ENCODE results near the gene CLVS2. TPM values are rescaled to one million over a fixed set of nuclear protein-coding genes. Genes with fewer than 3 reads are reported as not detected.

CLVS2 gene
- total and polyA plus RNA-seq, 2 of the 4 experiments (the other 2 are of a cell fraction) = 0.02 TPM; not detected in 1

GRCh38 chr6:123001540-123001939, 5.5 kb downstream of the CLVS2 start:
- DNase-seq (no peak), ATAC-seq (ENCODE audit: low read depth) (no peak)
- in situ Hi-C loops (cut with MboI; ENCODE audit: low sequenced_read_pairs) = no loop called here
- H4K91ac ChIP-seq (ENCODE audit: insufficient read depth, low read depth, low read length) = no peak overlapping the region
- H3K36me3 ChIP-seq (ENCODE audit: control insufficient read depth, insufficient read depth, low read length) = no peaks in the 10 kb centered on the region
- no peak overlapping the region for H2AK5ac ChIP-seq (ENCODE audit: low read depth, low read length)
- no peaks in the 10 kb centered on the region for H3K4me1 ChIP-seq (ENCODE audit: control insufficient read depth, insufficient read depth, low read length)
- intact Hi-C loops (cut with micrococcal nuclease) = no loop called here
- no peak overlapping the region for H3K4me2 ChIP-seq (ENCODE audit: low read depth, low read length)
- no peak overlapping the region for H2BK5ac ChIP-seq (ENCODE audit: low read depth, low read length, poor library complexity, severe bottlenecking)
- H3K9ac ChIP-seq (ENCODE audit: low read depth, low read length) = no peak overlapping the region
- POLR2A ChIA-PET (ENCODE audit: unreplicated experiment) = no interaction called here
- no peak overlapping the region for H2BK20ac ChIP-seq (ENCODE audit: low read depth, low read length)
- no peak overlapping the region for H3K4me3 ChIP-seq (ENCODE audit: insufficient read depth, low read depth, low read length)
- WGBS, 2 experiments (ENCODE audit: extremely low coverage in 2 of 2, insufficient read length in 1 of 2) = 50% methylated on average over 2 of the region's 3 CpGs; no CpG with 5 or more reads in 1 of the 2 experiments
- no TSS peak for BruUV-seq (replicated peaks)
- no peak overlapping the region for H4K5ac ChIP-seq (ENCODE audit: low read depth, low read length)
- CTCF ChIA-PET = no interaction called here
- no peak overlapping the region for H2AFZ ChIP-seq (replicated peaks; ENCODE audit: low read length, poor library complexity)
- no peak overlapping the region for H3K4ac ChIP-seq (ENCODE audit: low read depth, low read length)
- no peak overlapping the region for H3K23ac ChIP-seq (ENCODE audit: low read depth, low read length)
- H2AK9ac ChIP-seq (replicated peaks; ENCODE audit: low read depth, low read length, poor library complexity) = no peak overlapping the region
- no peaks in the 10 kb centered on the region for H3K79me1 ChIP-seq (ENCODE audit: low read depth in 1 of 2, low read length in 2 of 2)
- no peaks in the 10 kb centered on the region; the same call in 1 of the 2 replicates for H3K27me3 ChIP-seq (ENCODE audit: control insufficient read depth, insufficient read depth, low read length)
- TF ChIP-seq POLR2A (IDR thresholded peaks at IDR 0.05; ENCODE audit: low read depth, low read length) = no peak
- no peak for TF ChIP-seq RAD21 (IDR thresholded peaks at IDR 0.05; ENCODE audit: low read length)
- TF ChIP-seq MAFK (IDR thresholded peaks at IDR 0.05; ENCODE audit: low read depth, low read length) = no peak
- TF ChIP-seq CEBPB (IDR thresholded peaks at IDR 0.05; ENCODE audit: low read depth, low read length) = no peak
- no peak for TF ChIP-seq CTCF (conservative IDR thresholded peaks at IDR 0.05; ENCODE audit: low read depth, low read length)
- TF ChIP-seq BHLHE40 (IDR thresholded peaks at IDR 0.05; ENCODE audit: low read depth, low read length) = no peak
- no peak for TF ChIP-seq FOS (IDR thresholded peaks at IDR 0.05; ENCODE audit: low read depth, low read length)
- TF ChIP-seq SMC3 (IDR thresholded peaks at IDR 0.05; ENCODE audit: low read depth, low read length) = no peak
- no peak for TF ChIP-seq CHD1 (IDR thresholded peaks at IDR 0.05; ENCODE audit: low read depth, low read length)
- TF ChIP-seq MXI1 (IDR thresholded peaks at IDR 0.05; ENCODE audit: borderline replicate concordance, low read depth, low read length) = no peak
- TF ChIP-seq RFX5 (IDR thresholded peaks at IDR 0.05; ENCODE audit: low read depth, low read length) = no peak
- no peak for TF ChIP-seq USF2 (IDR thresholded peaks at IDR 0.05; ENCODE audit: low read depth, low read length)
- no peak overlapping the region for H3K56ac ChIP-seq (ENCODE audit: extremely low read depth, insufficient read depth, low read length)
- H2BK120ac ChIP-seq (ENCODE audit: low read depth, low read length) = no peak overlapping the region
- H4K8ac ChIP-seq (ENCODE audit: low read depth in 2 of 2, low read length in 2 of 2) = no peak overlapping the region
- dilution Hi-C loops (cut with HindIII; ENCODE audit: low sequenced_read_pairs, unreplicated experiment) = no loop called here
- H3K14ac ChIP-seq (replicated peaks; ENCODE audit: low read depth, low read length) = no peak overlapping the region
- H3K9me3 ChIP-seq (ENCODE audit: control insufficient read depth, insufficient read depth, low read length) = peaks cover 4% of the 10 kb centered on the region; the same call in 1 of the 2 replicates
- H3K9me1 ChIP-seq (ENCODE audit: insufficient read depth, low read length) = no peaks in the 10 kb centered on the region
- no peak overlapping the region for H2BK15ac ChIP-seq (ENCODE audit: low read depth, low read length)
- H3K18ac ChIP-seq (ENCODE audit: low read depth, low read length) = no peak overlapping the region
- no peak overlapping the region for H3K27ac ChIP-seq (ENCODE audit: insufficient read depth, low read length)
- no peaks in the 10 kb centered on the region for H4K20me1 ChIP-seq (ENCODE audit: insufficient read depth, low read length)
